Common myeloid progenitor, CD34-positive (primary cell): ENCODE data around the gene ALK.

ENCODE experiments used
- CTCF ChIA-PET: fragments of 350-600 bp; sonication (Branson Sonifier 250); formaldehyde crosslinking; loops from one replicate; lab custom pipeline; 2021; ENCODE audit warnings: antibody characterized with exemption; lab: Charles Lee
- POLR2A ChIA-PET: fragments of 350-600 bp; sonication (Branson Sonifier 250); formaldehyde crosslinking; loops from one replicate; lab custom pipeline; 2021; ENCODE audit warnings: antibody characterized with exemption; lab: Charles Lee
- DNase-seq, 3 donors: peaks; one replicate each; pipeline versions ENCODE4 v3.0.0 to v3.0.0-alpha.2; 2013
- H3K27ac ChIP-seq, 2 experiments: 1 replicate in 1 of 2; 2 replicates in 1 of 2; pipeline ENCODE4 v1.7.0; 2013; ENCODE audit warnings: inconsistent platforms in 2 of 2, low read length in 2 of 2, mild to moderate bottlenecking in 2 of 2, low read depth in 1 of 2, moderate library complexity in 1 of 2; ENCODE audit not compliant: severe bottlenecking in 2 of 2, insufficient read depth in 1 of 2, poor library complexity in 1 of 2
- H3K27me3 ChIP-seq, 5 experiments: replicated peaks in 2 of 5; 1 replicate in 3 of 5; 2 replicates in 2 of 5; pipeline versions ENCODE4 v1.6.1 to v1.7.0; 2013; ENCODE audit warnings: low read length in 4 of 5, mild to moderate bottlenecking in 2 of 5, moderate library complexity in 2 of 5, inconsistent platforms in 1 of 5; ENCODE audit not compliant: insufficient read depth in 5 of 5, control insufficient read depth in 4 of 5
- H3K36me3 ChIP-seq, 4 experiments: 1 replicate in 2 of 4; 2 replicates in 2 of 4; pipeline versions ENCODE4 v1.6.1 to v1.7.0; 2013; ENCODE audit warnings: low read length in 3 of 4, control low read depth in 1 of 4, mild to moderate bottlenecking in 1 of 4; ENCODE audit not compliant: control insufficient read depth in 4 of 4, insufficient read depth in 4 of 4
- H3K4me1 ChIP-seq, 4 experiments: 1 replicate in 3 of 4; 2 replicates in 1 of 4; pipeline versions ENCODE4 v1.6.1 to v1.7.1; 2013; ENCODE audit warnings: low read length in 3 of 4, mild to moderate bottlenecking in 3 of 4, control low read depth in 1 of 4, inconsistent platforms in 1 of 4, moderate library complexity in 1 of 4; ENCODE audit not compliant: control insufficient read depth in 4 of 4, insufficient read depth in 4 of 4; ENCODE audit errors: control extremely low read depth in 1 of 4
- H3K4me3 ChIP-seq, 7 experiments: 1 replicate in 4 of 7; 2 replicates in 3 of 7; pipeline versions ENCODE4 v1.5.1 to v1.7.0; 2013; ENCODE audit warnings: mild to moderate bottlenecking in 7 of 7, low read length in 6 of 7, moderate library complexity in 6 of 7, inconsistent platforms in 2 of 7, low read depth in 2 of 7, control low read depth in 1 of 7; ENCODE audit not compliant: insufficient read depth in 4 of 7, control insufficient read depth in 1 of 7; ENCODE audit errors: extremely low read depth in 1 of 7
- H3K9me3 ChIP-seq, 5 experiments: 1 replicate in 4 of 5; 2 replicates in 1 of 5; pipeline versions ENCODE4 v1.6.1 to v1.7.1; 2013; ENCODE audit warnings: low read length in 4 of 5, mild to moderate bottlenecking in 2 of 5, inconsistent platforms in 1 of 5, low read depth in 1 of 5, moderate library complexity in 1 of 5; ENCODE audit not compliant: control insufficient read depth in 4 of 5, insufficient read depth in 2 of 5; ENCODE audit errors: control extremely low read depth in 1 of 5
- whole genome bisulfite sequencing: methylation state at CpG from one replicate; pipeline ENCODE4 v1.1.5; 2013; ENCODE audit not compliant: insufficient coverage; 5-methylcytosine and 5-hydroxymethylcytosine counted together

ALK gene

DNA sequence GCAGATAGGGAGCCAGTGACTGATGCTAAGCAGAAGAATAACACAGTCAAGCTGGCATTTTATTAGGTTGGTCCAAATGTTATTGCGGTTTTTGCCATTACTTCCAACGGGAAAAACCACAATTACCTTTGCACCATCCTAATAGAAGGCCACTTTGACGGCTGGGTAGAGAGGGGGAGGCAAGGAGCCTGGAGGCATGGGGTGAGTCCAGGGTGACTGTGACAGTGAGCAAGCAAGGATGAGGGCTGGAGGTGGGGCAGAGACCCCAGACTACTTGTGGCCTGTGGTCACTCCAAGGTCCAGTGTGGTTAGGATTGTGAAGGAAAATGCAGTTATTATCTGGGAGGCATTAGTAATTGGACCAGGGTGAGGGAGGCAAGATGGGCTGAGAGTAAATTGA is 416.6 kb downstream of the ALK start:
- Histone ChIP-seq H3K27ac (no peak overlapping the region), H3K4me1 (no peaks in the 10 kb centered on the region), H3K36me3 (no peaks in the 10 kb centered on the region), H3K27me3 (no peaks in the 10 kb centered on the region), H3K4me3 (no peak overlapping the region), H3K9me3 (no peaks in the 10 kb centered on the region)
- DNase-seq = no peak
- ChIA-PET POLR2A (no interaction called here), CTCF (interaction anchor here (1.1 kb wide), 1 partner anchor 10 kb away, joined by 4 read pairs; no protein-coding TSS in a partner anchor)
- 100% methylated on average over 1 of the region's 3 CpGs for WGBS

DNA sequence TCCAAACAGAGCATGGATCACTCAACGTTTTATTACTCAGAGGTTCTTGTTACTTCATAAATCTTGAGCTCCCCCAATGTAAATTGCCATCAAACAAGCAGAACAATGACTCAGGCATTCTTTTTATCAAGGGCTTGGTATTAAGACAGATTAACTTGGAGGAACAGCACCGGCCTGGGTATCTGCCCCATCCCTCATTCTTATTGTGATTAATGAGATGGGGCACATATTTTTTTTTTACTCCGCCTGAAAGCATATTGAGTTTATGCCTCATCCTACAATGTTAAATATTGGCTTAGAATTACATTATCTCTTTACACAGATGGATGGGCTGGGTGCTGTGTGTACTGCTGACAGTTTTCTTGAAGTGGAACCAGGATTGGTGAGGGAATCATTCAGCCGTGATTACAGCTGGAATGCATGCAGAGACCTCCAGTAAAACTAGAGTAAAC is 418.9 kb downstream of the ALK start:
- CTCF ChIA-PET = interaction anchor here (1.0 kb wide), 1 partner anchor 11 kb away, joined by 3 read pairs; no protein-coding TSS in a partner anchor
- 100% methylated on average over 1 of the region's 4 CpGs for whole genome bisulfite sequencing

DNA sequence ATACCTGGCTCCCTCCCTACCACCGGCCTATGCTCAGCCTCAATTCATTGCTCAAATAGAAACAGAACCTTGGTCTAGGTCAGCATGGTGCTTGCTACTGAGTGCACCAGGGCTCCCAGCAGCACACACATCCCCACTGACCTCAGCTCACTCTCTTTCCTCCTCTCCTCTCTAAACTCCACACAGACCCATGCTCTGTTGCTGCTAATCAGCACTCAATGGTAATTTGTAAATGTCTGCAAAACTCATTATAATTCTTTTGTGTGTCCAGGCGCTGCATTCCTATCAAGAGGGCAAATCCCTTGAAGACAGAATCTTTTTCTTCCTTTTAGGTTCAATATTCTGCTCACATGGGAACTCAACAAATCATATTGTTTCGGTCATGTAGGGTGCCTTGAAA is 424.0 kb downstream of the ALK start:
- peaks cover 4 to 15% (median 13%) of the 10 kb centered on the region in 4 experiments for H3K4me1 ChIP-seq
- H3K27me3 ChIP-seq = no peaks in the 10 kb centered on the region
- H3K9me3 ChIP-seq = no peaks in the 10 kb centered on the region
- WGBS = 100% methylated on average over 3 of the region's 3 CpGs
- H3K4me3 ChIP-seq = no peak overlapping the region
- DNase-seq = no peak
- no peaks in the 10 kb centered on the region for H3K36me3 ChIP-seq
- no peak overlapping the region for H3K27ac ChIP-seq
- POLR2A ChIA-PET = no interaction called here
- CTCF ChIA-PET = no interaction called here

More for the DNA sequence above, 418.9 kb downstream of the ALK start:
- no peak for DNase-seq
- H3K36me3 ChIP-seq = no peaks in the 10 kb centered on the region
- H3K9me3 ChIP-seq = no peaks in the 10 kb centered on the region
- H3K27ac ChIP-seq = no peak overlapping the region
- H3K27me3 ChIP-seq = no peaks in the 10 kb centered on the region
- H3K4me3 ChIP-seq = no peak overlapping the region
- H3K4me1 ChIP-seq = no peaks in the 10 kb centered on the region
- POLR2A ChIA-PET = no interaction called here

DNA sequence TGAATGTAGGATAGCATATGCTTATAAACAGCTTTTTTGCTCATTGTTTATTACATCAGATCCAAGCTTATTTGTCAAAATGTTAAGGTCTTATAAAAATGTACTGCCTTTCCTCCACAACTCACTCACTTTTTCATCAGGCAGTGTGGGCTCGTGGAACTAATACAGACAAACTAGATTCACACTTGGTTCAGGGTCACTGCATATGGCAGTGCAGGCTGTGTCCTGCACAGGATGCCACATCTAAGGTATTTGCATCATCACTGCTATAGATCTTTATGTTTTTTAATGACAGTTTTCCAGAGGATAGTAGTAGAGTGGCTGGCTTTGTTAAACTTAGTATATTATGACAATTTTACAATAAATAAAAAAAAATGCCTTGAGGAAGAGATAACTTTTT is 425.2 kb downstream of the ALK start:
- ChIA-PET POLR2A (no interaction called here), CTCF (interaction anchor here (1.5 kb wide), 1 partner anchor 187 kb away, joined by 4 read pairs; no protein-coding TSS in a partner anchor)
- H3K27ac ChIP-seq = no peak overlapping the region
- no peaks in the 10 kb centered on the region for H3K9me3 ChIP-seq
- H3K4me3 ChIP-seq = no peak overlapping the region
- no peak for DNase-seq
- peaks cover 4 to 15% (median 13%) of the 10 kb centered on the region in 4 experiments for H3K4me1 ChIP-seq
- H3K27me3 ChIP-seq = no peaks in the 10 kb centered on the region
- H3K36me3 ChIP-seq = no peaks in the 10 kb centered on the region
- WGBS = 20% methylated on average over 1 of the region's 1 CpG

DNA sequence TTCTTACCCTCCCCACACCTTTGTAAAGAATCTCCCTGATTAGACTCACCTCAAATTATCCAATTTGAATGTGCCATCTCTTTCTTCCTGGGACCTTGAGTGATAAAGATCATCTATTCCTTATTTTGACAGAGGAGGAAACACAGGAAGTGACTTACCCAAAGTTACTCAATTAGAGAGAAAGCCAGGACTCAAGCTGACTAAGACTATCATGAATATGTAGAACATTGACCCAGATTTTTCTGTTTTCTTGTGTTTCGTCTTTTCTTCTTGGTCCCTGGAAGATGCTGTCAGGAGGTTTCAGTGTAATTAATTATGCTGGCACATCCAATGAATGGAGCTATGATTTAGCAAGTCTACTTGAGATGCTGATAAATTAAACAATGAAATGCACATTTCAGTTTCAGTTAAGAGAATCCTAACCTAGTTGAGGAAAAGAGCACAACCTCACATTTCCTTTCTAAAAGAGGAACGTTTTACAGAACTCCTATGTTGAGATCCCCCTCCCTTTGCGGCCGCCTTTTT is 425.8 kb downstream of the ALK start:
- H3K36me3 ChIP-seq = no peaks in the 10 kb centered on the region
- no peak overlapping the region for H3K4me3 ChIP-seq
- H3K27me3 ChIP-seq = no peaks in the 10 kb centered on the region
- WGBS = 0% methylated on average over 1 of the region's 4 CpGs
- peaks cover 4 to 15% (median 13%) of the 10 kb centered on the region in 4 experiments for H3K4me1 ChIP-seq
- H3K9me3 ChIP-seq = no peaks in the 10 kb centered on the region
- no peak overlapping the region for H3K27ac ChIP-seq
- POLR2A ChIA-PET = no interaction called here
- peak; percentile 16 to 60 (median 58) for DNase-seq
- CTCF ChIA-PET = interaction anchor here (1.5 kb wide), 1 partner anchor 187 kb away, joined by 4 read pairs; no protein-coding TSS in a partner anchor

DNA sequence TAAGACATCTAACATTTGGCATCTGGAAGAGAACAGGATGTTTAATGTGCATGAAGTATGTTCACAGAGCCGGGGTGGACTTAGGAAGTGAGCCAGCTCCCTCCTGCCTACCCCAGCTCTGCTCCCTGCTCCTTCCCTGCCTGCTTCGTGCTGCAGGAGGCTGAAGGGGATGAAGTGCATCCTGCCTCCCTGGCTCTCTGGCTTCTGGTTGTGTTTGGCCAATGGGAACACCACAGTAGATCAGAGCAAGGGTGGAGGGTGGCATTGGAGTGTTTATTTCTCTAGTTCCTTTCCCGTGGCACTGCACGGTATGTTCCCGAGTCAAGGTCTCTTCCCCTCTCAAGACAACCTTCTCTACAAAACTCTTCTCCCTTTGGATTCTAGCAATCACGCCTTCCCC is 426.3 kb downstream of the ALK start:
- CTCF ChIA-PET = interaction anchor here (1.4 to 1.5 kb wide), 2 partner anchors 9 to 186 kb away, joined by 4 read pairs; no protein-coding TSS in a partner anchor
- no peak overlapping the region for H3K27ac ChIP-seq
- POLR2A ChIA-PET = no interaction called here
- 70% methylated on average over 1 of the region's 6 CpGs for WGBS
- no peak overlapping the region for H3K4me3 ChIP-seq
- peaks cover 4 to 15% (median 13%) of the 10 kb centered on the region in 4 experiments for H3K4me1 ChIP-seq
- H3K9me3 ChIP-seq = no peaks in the 10 kb centered on the region
- no peaks in the 10 kb centered on the region for H3K27me3 ChIP-seq
- no peak for DNase-seq
- no peaks in the 10 kb centered on the region for H3K36me3 ChIP-seq

DNA sequence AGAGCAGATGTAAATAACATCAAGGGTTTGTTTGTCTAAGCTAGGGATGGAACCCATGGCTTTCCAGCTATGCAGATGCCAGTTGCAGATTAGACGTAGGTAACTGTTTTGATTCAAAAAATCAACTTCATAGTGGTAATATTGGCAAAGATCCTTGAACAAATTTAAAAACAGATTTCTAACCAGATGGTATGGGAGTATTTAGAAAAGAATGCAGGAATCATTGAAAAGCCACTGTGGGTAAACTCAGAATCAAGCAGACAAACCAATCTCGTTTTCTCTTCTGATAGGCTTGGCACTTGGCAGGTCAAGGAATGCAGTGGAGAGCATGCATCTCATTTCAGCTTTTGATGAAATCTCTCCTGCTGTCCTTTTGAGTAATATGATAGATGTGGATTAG is 428.7 kb downstream of the ALK start:
- Histone ChIP-seq H3K27ac (no peak overlapping the region), H3K9me3 (no peaks in the 10 kb centered on the region), H3K36me3 (no peaks in the 10 kb centered on the region), H3K4me3 (no peak overlapping the region), H3K4me1 (peaks cover 4 to 15% (median 13%) of the 10 kb centered on the region in 4 experiments), H3K27me3 (no peaks in the 10 kb centered on the region)
- ChIA-PET CTCF (no interaction called here), POLR2A (no interaction called here)
- 100% methylated on average over 1 of the region's 2 CpGs for WGBS
- no peak for DNase-seq
